HG02938 (cell line): Measurements from ENCODE around the gene CLTA.

Experiments
- ATAC-seq: cut with Tn5 transposase; IDR thresholded peaks from one replicate; pipeline ENCODE4 v1.9.1; 2021; ENCODE audit warnings: mild to moderate bottlenecking, moderate library complexity; ENCODE audit not compliant: unreplicated experiment

The CLTA gene

DNA sequence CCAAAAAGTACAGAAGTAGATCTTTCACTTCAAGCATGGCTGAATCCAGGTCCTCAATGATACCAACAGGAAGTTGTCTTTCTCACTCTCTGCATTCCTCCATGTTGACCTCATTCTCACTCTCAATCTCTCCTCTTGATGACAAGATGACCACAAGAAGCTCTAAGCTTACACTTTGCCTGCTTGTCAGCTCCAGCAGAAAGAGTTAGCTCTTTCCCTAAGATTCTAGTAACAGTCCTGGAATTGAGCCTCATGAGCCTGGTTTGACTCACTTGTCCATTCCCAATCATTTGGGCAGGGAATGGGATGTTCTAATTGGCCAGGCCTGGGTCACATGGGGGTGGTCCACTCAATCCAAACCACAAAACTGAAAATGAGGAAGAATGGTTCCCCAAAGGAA is 3.3 kb upstream of the CLTA start:
- ATAC-seq, result no peak

DNA sequence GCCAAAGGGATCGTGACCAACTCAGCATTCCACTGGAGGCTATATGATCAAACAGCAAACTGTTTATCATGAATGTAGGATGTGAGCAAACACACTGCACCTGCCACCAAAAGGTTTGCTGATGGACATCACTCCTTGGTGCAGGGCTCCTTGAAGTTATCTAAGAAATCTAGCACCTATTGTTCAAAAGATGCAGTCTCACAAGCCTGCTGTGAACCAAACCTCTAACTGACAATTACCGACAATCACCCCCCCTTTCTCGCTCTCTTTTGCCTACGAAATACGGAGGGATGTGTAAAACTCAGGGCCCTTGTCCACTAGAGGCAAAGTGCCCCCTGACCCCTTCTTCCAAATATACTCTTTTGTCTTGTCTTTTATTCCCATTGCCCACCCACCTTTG is 2.5 kb upstream of the CLTA start:
- no peak for ATAC-seq

DNA sequence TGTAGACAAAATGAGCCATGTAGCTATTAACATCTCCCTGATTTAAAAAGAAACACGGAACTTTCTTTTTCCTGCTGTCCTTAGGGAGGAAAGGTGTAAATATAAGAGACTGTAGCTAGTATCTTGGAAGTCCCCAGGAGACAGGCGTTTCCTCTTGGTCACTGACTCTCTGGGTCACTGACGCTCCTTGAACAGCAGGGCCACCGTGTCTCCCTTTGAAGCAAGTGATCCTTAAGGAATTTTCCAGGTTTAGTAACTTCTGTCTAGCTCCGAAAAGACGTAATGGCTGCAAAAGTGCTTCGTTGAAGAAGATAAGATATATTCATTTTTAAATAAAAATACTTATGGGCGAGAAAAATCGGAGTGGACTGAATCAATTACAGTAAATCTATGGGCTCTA is 745 bp upstream of the CLTA start:
- no peak for ATAC-seq

DNA sequence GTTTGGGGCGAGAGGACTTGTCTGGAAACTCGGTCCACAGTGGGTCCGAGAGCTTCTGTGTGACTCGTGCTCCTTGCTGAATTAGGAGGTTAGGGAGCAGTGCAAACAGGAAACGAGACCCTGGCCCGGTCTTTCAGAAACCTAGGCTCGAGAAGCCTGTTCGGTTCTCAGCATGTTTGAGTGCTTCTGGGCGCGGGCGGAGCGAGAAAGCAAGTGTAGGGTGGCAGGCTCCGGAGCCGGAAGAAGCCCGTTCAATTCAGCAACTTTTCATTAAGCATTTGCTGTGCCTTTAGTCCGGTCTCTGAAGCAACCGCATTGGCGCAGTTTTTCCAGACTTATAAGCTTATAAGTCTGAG is 547 bp downstream of the CLTA start:
- ATAC-seq, result no peak

DNA sequence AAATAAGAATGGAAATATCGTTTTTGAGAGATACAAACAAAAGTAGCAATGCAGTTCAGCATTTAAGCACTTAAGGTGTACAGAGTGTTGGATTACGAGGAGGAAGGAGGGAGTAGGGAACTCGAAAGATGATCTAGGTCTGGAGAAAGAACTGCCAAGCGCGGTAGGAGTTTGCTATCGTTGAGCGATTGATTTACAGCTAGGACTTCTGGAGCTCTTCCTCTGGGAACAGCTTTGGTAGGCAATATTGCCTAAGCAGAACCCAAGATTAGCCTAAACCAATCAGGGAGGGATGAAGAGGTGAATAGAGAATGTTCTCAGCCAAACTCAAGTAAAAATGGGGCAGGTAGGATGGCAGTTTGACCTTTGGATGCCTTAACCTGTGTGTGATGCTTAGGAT is 965 bp downstream of the CLTA start:
- no peak for ATAC-seq

DNA sequence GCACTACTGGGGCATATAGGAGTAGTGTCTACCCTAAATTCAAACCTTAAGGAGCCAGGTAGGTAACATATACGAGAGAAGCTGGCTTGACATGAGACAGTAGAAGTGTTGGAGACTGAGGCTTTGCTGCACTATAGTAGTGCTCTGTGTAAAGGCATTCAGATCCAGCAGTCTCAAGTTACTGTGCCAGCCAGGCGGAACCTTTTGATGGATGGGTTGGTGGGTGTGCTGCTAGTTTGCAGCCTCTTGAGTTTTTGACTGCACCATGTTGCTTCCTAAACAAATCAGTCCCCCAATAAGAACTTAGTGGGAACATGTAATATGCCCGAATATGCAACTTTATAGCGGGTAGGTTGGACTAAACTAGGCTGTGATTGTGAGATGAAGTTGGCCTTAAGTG is 1.5 kb downstream of the CLTA start:
- no peak for ATAC-seq

DNA sequence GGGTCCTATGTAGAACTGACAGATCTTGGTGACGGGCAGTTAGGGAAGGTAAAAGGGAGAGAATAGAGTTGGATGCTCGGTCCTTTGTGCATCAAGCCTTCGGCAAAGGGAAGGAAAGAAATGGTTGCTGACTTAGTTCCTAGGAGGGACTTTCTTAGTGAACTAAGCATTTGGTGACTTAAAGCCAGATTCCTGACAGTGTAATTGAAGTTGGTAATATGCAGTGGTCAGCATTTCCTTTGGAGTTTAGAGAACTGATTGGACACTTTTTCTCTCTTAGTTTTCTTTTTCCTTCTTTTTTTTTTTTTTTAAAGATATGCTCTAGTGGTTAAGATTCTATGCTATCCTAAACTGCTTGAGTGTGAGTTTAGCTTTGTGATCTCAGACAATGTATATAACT is 2.3 kb downstream of the CLTA start:
- ATAC-seq, result no peak

DNA sequence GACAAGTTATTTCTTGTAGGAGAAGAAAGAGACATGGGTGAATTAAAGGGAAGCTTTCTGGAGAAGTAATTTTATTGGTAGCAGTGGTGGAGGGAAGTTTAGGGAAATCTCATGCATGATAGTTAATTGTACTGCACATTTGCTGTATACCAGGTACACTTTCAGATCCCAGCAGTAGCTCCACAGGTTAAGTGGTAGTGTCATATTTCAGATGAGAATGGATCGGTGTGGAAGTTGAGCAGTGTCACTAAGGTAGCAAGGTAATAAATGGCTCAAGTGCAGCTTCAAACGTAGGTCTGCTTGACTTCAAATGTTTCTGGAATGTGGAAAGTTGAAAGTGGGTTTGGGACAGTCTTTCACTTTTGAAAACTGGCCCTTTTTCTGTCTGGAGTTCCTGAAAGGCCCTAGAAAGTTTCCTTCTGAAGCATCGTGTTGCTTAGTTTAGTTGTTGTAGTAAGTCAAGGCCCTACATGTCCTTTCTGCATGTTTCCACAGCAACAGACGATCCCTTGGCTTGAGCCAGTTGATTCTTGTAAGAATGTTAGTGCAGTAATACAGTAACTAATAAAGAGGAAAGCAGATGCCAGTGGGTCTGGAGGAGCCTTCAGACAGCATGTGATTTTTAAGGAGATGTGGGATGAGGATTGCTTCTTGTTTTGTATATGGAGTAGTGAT is 3.7 kb downstream of the CLTA start:
- ATAC-seq, result no peak

DNA sequence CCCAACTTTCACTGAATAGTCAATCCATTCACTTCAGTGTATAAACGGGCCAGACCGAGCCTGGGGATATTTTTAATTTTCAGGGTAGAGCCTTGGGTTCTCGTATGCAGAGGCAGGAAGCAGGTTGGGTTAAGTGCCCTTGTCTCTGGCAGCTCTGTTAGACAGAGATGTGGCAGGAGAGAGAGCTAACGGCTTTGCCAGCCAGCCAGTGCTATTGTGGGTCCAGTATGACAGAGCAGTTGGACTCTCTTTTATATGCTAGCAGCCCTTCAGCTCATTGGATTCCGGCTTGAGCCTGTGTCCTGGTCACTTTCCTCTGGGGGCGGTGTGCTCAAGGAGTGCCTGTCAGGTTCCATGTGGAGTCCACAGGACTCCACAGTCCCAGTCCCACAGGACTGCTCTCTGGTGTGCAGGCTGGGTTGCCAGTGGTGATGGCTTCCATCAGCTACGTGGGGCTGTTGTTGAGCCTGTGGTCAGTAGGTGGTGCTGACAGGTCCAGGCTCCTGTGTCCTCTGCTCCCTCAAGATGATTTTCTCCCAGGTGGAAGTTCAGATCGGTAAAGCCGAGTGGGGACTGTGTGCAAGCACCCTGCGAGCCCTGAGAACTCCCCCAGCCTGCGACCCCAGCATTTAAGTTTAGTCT is 14.3 kb downstream of the CLTA start:
- ATAC-seq, result no peak

DNA sequence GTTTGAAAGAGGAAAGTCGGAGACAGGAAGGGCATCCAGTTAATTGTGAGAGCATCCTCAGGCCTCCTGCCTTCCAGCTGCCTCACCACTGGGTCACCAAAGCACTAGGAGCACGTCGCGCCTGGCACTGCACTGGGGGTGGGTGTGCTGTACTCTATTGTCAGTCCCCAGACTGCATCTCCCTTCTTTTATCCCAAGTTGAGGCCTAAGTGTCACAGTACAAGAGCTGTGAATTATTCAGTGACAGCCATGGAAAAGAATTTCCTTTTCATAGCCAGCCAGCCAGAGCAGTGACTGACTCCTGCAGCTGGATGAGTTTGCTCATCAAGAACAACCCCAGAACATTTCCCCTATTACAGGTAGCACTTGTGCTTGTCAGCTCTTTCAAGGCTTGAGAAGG is 16.3 kb downstream of the CLTA start:
- ATAC-seq, result no peak

DNA sequence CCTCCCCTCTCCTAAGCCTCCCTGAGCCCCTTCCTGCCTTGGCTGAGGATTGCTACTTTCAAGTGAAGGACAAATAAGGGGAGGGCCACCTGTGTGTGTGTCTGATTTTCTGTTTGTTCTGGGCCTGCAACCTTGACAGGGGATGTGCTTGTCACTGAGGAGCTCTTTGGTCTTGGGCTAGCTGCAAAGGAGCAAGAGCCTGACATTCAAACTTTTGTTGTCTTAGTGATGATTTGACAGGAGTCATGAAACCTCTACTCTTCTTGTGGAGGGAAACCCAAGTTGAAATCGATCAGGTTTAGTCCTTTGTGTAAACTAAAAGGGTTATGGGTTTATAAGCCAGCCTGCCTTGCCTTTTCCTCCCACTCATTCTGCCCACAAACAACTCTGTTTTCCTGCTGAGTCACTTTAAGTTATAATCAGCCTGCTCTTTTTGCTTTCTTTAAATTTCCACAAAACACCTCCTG is 16.9 kb downstream of the CLTA start:
- no peak for ATAC-seq

DNA sequence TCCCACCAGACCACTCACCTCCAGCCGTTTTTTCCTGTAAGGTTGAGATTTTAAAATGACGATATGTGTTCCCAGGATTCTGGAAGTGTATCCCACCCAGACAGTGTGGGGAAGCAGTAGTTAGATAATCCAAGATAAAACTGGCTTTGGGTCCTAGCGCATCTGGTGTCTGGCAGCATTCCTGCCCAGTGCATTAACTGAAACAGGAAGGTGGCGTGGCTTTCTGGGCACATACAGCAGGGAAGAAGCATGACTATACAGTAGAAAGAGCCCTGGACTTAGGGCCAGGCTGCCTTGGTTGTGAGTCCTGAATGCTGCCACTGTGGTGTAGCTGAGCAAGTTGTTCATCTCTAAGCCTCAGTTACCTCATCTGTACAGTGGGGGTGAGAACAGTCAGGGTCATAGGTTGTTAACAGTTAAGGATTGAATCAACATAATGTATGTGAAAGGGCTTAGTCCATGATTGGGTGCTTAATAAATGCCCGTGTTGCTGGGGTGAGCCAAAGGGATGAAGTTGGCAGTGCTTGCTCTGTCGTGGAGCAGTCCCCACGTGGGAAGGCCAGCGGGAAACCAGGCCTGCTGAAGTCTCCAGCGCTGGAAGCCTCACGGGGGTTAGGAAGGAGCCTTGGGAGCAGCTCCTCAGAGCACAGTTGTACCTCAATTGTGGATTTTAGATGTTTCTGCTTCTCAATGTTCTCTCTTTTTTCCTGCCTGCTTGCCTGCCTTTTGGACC is 18.0 kb downstream of the CLTA start:
- no peak for ATAC-seq

DNA sequence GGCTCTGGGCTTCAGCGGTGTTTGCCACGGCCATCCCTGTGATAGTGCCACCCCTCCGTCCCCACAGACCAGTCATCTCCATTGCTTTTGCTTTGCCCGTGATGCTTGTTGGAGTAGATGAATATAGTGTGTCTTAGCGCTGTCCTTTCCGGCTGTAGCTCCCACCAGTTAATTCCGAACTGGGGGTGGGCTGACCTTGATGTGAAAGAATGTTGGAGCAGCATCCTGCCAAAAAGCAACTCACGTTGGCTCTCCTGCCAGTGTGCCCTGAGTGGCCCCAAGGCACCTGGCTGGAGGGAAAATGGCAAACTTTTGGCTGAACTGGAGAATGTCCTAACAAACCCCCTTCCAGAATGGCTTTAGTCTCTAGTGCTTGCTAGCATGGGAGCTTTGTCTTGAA is 20.0 kb downstream of the CLTA start:
- no peak for ATAC-seq

DNA sequence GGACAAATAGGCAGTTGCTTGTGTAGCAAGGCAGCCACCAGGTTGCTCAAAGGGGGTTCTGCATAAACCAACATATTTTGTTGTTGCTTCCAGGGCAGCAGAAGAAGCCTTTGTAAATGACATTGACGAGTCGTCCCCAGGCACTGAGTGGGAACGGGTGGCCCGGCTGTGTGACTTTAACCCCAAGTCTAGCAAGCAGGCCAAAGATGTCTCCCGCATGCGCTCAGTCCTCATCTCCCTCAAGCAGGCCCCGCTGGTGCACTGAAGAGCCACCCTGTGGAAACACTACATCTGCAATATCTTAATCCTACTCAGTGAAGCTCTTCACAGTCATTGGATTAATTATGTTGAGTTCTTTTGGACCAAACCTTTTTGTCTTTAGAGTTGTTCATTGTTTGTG is 20.8 kb downstream of the CLTA start:
- ATAC-seq, result no peak

DNA sequence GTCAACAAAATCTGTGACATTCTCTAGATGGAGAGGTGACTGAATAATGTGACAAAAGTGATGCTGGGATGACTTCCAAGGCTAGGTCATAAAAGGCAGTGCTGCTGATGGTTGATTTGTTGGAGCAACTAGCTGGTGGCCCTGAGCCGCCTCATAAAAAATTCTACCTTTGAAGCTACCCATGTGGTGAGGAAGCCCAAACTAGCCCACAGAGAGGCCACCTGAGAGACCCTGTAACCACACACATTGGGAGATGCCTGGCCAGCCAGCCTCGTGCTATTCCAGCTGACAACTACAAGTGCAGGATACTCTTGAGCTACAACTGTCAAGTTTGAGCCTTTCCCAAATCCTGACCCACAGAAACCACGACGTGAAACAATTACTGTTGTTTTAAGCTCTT is 22.7 kb downstream of the CLTA start:
- ATAC-seq, result no peak

DNA sequence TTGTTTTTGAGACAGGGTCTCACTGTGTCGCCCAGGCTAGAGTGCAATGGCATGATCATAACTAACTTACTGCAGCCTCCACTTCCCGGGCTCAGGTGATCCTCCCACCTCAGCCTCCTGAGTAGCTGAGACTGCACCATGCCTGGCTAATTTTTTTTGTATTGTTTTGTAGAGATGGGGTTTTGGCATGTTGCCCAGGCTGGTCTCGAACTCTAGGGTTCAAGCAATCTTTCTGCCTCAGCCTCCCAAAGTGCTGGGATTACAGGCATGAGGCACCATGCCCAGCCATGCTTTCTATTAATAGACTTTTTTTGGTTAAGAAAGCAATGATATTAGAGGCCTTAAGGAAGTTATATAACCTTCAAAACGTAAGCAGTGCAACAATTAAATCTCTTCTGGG is 23.3 kb downstream of the CLTA start:
- ATAC-seq, result no peak

DNA sequence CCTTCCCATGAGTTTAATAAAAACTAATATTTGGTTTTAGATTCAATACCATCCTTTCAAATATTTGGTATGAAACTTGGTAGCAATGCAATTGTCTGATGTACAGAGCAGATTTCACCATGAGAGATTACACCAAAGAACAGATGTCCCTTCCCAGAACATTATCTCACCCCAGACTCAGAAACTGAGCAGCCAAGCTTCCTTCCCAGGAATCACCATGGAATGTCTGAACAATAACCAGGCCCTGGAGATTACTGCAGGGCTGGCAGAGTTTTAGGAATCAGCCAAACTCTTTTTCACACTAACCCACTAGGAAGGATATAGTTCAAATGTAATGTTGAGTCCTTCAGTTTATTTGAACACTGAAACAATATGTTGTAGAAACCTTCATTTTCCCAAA is 23.9 kb downstream of the CLTA start:
- ATAC-seq, result no peak

DNA sequence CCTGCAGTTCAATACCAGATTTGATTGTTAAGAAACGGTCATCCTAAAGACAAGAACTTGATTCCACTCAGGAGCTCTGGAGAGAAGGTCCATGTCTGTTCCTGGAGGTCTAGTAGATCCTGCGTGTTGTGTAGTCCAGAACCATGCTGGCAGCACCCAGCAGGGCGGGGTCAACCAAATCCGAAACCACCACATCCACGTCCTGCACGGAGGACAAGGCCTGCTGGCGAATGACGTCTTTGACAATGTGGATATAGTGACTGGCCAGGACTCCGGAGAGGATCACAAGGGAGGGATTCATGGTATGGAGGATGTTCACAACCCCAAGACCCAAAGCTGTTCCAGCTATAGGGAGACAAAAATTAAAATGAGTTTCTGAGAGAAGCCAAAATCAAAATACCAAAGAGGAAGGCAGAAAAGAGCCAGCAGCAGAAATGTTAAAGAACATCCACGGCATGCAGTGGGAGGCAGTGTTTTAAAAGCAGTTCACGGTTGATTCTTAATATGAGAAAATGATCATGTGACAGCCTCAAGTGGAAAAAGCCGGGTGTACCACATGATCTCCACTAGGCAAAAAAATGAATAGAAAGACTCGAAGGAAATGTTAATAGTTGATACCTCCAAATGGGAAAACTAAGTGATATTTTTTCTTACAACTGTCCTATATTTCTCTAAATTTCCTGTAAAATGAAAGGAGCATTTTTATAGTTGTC is 26.7 kb downstream of the CLTA start:
- no peak for ATAC-seq

DNA sequence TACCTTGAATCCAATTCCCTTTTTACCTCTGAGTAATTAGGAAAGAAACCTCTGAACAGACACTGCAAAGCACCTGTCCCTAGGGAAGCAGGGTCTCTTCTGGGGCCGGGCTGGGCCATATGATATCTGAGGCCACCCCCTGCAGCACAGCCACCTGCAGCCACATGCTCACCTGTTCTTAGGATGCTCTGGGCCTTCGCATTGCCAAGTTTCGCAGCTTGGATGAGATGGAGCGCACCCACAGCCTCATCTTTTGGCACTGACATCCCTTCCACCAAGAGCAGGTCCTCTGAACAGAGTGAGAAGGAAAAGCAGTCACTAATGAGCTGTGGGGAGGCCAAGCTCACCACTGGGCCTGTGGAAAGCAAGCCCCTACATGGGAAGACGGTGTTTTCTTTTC is 27.3 kb downstream of the CLTA start:
- ATAC-seq, result no peak

DNA sequence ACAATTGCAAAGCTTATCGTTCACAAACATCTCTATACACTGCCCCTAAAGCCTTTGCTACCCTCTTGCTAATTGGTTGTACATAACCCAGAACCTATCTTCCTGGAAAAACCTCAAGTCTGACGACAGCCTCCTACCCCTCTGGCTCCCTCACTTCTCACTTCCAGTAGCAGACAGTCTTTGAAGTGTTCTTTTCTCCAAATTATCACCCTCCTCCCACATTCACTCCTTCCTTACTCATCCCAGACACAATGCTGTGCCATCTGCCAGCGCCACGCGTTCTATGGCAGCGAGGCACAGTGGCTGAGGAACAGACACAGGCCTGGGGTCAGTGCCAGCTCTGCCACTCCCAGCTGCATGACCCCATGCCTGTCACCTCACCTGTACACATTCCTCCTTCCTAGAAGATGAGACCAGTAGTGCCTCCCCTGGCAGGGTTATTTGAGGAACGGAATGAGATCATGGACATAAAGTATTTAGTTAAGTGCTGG is 27.7 kb downstream of the CLTA start:
- no peak for ATAC-seq

DNA sequence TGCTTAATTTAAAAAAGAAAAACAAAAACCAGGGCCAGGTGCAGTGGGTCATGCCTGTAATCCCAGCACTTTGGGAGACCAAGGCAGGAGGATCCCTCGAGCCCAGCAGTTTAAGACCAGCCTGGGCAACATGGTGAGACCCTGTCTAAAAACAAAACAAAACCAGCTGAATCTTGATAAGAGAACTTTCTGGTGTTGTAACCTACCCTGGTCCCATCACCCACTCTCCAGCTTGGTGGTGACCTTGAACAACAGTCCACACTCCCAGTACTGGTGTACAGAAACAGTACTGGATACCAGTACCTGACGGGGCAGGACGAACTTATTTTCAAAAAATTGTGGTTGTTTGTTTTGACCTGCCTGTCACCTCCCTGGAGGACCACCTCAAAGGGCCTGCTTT is 30.9 kb downstream of the CLTA start:
- no peak for ATAC-seq

DNA sequence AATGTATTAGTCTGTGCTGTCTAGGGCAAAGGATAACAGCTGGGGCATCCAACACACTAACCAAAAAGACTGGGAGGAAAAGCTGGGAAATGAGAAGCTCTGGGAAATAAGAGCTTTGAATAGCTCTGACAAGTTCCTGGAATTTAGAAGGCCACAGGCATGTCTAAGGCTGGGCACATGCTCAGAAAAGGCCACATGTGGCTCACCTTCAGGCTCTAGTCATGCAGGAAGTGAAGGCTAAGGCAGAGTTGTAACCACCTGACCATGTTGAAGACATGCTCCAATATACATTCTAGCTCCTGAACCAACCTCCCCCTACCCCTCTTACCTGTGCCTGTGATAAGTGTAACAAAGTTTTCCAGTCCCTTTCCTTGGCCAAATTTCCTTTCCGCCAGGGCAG is 31.7 kb downstream of the CLTA start:
- no peak for ATAC-seq
